Osteocyte (in vitro differentiated cells): ENCODE measurements around the gene TMEM271. TPM values are rescaled to one million over a fixed set of nuclear protein-coding genes. Genes with fewer than 3 reads are reported as not detected.
A peak's percentile ranks its signal among the peaks of the same experiment; 100 is the strongest.

Experiments used
- DNase-seq: peaks from one replicate; pipeline ENCODE4 v3.0.0; 2021; ENCODE audit warnings: mixed read lengths; ENCODE audit not compliant: unreplicated experiment; ENCODE audit errors: extremely low spot score
- H3K27ac Mint-ChIP-seq: one replicate; pipeline ENCODE4 v1.8.0; 2021; ENCODE audit warnings: mild to moderate bottlenecking, mixed read lengths; ENCODE audit not compliant: unreplicated experiment
- H3K27me3 Mint-ChIP-seq: one replicate; pipeline ENCODE4 v1.8.0; 2021; ENCODE audit warnings: mixed read lengths; ENCODE audit not compliant: unreplicated experiment
- H3K36me3 Mint-ChIP-seq: one replicate; pipeline ENCODE4 v1.8.0; 2021; ENCODE audit warnings: mixed read lengths; ENCODE audit not compliant: unreplicated experiment
- H3K4me1 Mint-ChIP-seq: one replicate; pipeline ENCODE4 v1.8.0; 2021; ENCODE audit warnings: mixed read lengths; ENCODE audit not compliant: unreplicated experiment
- H3K4me3 Mint-ChIP-seq: one replicate; pipeline ENCODE4 v1.8.0; 2021; ENCODE audit warnings: mild to moderate bottlenecking, moderate library complexity, mixed read lengths; ENCODE audit not compliant: unreplicated experiment
- H3K9me3 Mint-ChIP-seq: one replicate; pipeline ENCODE4 v1.8.0; 2021; ENCODE audit warnings: mixed read lengths; ENCODE audit not compliant: unreplicated experiment
- CTCF ChIP-seq: fragments of 200-600 bp; sonication (generic); IDR thresholded peaks from 2 replicates; pipeline ENCODE4 v1.5.0; 2021; ENCODE audit warnings: antibody characterized with exemption, mild to moderate bottlenecking, moderate library complexity
- total RNA-seq: library from RNA; stranded (reverse); gene quantifications from 2 replicates; pipeline ENCODE4 v1.2.1, GENCODE V29; 2021

TMEM271 gene
- total RNA-seq, 1 donor from 2014 or later = not detected

- peaks cover 2% of the 10 kb centered on the region for H3K36me3 Mint-ChIP-seq
Measured at GRCh38 chr4:545612-546011, 30.5 kb downstream of the TMEM271 start.

GRCh38 chr4:544386-545105, 31.5 kb downstream of the TMEM271 start:
- H3K27ac Mint-ChIP-seq = no peak overlapping the region
- DNase-seq = peak; percentile 79
- H3K27me3 Mint-ChIP-seq = peaks cover 9% of the 10 kb centered on the region

More at GRCh38 chr4:545612-546011, 30.5 kb downstream of the TMEM271 start:
- peak; percentile 71 for DNase-seq
- Mint-ChIP-seq H3K4me3 (no peak overlapping the region), H3K4me1 (no peaks in the 10 kb centered on the region), H3K9me3 (no peaks in the 10 kb centered on the region), H3K27ac (no peak overlapping the region), H3K27me3 (peaks cover 9% of the 10 kb centered on the region)
- no peak for TF ChIP-seq CTCF

GRCh38 chr4:541271-541670, 34.8 kb downstream of the TMEM271 start:
- H3K4me3 Mint-ChIP-seq = no peak overlapping the region
- no peak overlapping the region for H3K27ac Mint-ChIP-seq
- peaks cover 2% of the 10 kb centered on the region for H3K27me3 Mint-ChIP-seq
- H3K36me3 Mint-ChIP-seq = peaks cover 23% of the 10 kb centered on the region
- no peaks in the 10 kb centered on the region for H3K9me3 Mint-ChIP-seq
- TF ChIP-seq CTCF = no peak
- H3K4me1 Mint-ChIP-seq = no peaks in the 10 kb centered on the region
- DNase-seq = no peak

More at GRCh38 chr4:544386-545105, 31.5 kb downstream of the TMEM271 start:
- Mint-ChIP-seq H3K9me3 (no peaks in the 10 kb centered on the region), H3K4me3 (no peak overlapping the region), H3K4me1 (no peaks in the 10 kb centered on the region), H3K36me3 (peaks cover 2% of the 10 kb centered on the region)
- no peak for TF ChIP-seq CTCF

- Mint-ChIP-seq H3K27me3 (peaks cover 2% of the 10 kb centered on the region), H3K4me3 (no peak overlapping the region), H3K4me1 (no peaks in the 10 kb centered on the region), H3K9me3 (no peaks in the 10 kb centered on the region), H3K27ac (no peak overlapping the region), H3K36me3 (peaks cover 36% of the 10 kb centered on the region)
- DNase-seq = peak; percentile 59
- no peak for TF ChIP-seq CTCF
Measured at GRCh38 chr4:538542-539142, 37.5 kb downstream of the TMEM271 start.
